ENCODE measurements around the gene CCDC102A.

DNA sequence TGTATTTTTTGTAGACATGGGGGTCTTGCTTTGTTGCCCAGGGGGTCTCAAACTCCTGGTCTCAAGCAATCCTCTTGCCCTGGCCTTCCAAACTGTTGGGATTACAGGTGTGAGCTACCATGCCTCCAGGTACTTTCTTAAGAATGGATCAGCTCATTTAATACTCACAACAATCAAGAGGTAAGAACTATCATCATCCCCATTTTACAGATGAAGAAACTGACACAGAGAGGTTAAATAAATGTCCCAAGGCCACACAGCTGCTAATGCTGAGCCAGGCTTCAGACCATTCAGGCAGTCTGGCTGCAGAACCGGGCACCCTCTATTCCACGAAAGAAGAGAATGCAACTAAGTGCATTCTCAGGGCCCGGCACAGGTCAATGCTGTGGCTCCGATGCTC lies 22.0 kb downstream of the CCDC102A start:
- TF ChIP-seq, protein P1, sequence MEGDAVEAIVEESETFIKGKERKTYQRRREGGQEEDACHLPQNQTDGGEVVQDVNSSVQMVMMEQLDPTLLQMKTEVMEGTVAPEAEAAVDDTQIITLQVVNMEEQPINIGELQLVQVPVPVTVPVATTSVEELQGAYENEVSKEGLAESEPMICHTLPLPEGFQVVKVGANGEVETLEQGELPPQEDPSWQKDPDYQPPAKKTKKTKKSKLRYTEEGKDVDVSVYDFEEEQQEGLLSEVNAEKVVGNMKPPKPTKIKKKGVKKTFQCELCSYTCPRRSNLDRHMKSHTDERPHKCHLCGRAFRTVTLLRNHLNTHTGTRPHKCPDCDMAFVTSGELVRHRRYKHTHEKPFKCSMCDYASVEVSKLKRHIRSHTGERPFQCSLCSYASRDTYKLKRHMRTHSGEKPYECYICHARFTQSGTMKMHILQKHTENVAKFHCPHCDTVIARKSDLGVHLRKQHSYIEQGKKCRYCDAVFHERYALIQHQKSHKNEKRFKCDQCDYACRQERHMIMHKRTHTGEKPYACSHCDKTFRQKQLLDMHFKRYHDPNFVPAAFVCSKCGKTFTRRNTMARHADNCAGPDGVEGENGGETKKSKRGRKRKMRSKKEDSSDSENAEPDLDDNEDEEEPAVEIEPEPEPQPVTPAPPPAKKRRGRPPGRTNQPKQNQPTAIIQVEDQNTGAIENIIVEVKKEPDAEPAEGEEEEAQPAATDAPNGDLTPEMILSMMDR (IDR thresholded peaks at IDR 0.05; ENCODE audit: extremely low read depth in 1 of 2, insufficient read depth in 1 of 2, low read depth in 1 of 2, low read length in 2 of 2), result no peak
- TF ChIP-seq POLR2A (IDR thresholded peaks at IDR 0.05; ENCODE audit: low read depth, low read length), result no peak
- no peak for TF ChIP-seq EZH2 (IDR thresholded peaks at IDR 0.05; ENCODE audit: borderline replicate concordance, low read depth, low read length, severe bottlenecking)

All from endothelial cell of umbilical vein (primary cell).